GM21367 (cell line): ENCODE data around the gene TASOR2.
A peak's percentile ranks its signal among the peaks of the same experiment; 100 is the strongest.

Experiments used
- ATAC-seq: cut with Tn5 transposase; IDR thresholded peaks from one replicate; pipeline ENCODE4 v1.9.1; 2021; ENCODE audit not compliant: unreplicated experiment

The TASOR2 gene

GRCh38 chr10:5679606-5680005, 5.0 kb upstream of the TASOR2 start:
- no peak for ATAC-seq

- ATAC-seq, result no peak
Observed at GRCh38 chr10:5681930-5682329, 2.7 kb upstream of the TASOR2 start.

GRCh38 chr10:5683065-5683464, 1.6 kb upstream of the TASOR2 start:
- ATAC-seq, result no peak

- peak; percentile 42 for ATAC-seq
Observed at GRCh38 chr10:5684971-5685763, 529 bp downstream of the TASOR2 start.

- no peak for ATAC-seq
Observed at GRCh38 chr10:5685764-5686240, 1.2 kb downstream of the TASOR2 start.

- ATAC-seq, result no peak
Observed at GRCh38 chr10:5688587-5688986, 3.9 kb downstream of the TASOR2 start.

- ATAC-seq, result no peak
Observed at GRCh38 chr10:5691786-5692185, 7.1 kb downstream of the TASOR2 start.

GRCh38 chr10:5692461-5693358, 8.1 kb downstream of the TASOR2 start:
- ATAC-seq, result peak; percentile 68

GRCh38 chr10:5694573-5694972, 9.9 kb downstream of the TASOR2 start:
- no peak for ATAC-seq

- ATAC-seq, result no peak
Observed at GRCh38 chr10:5697342-5697741, 12.7 kb downstream of the TASOR2 start.

- ATAC-seq, result no peak
Observed at GRCh38 chr10:5698062-5698461, 13.4 kb downstream of the TASOR2 start.

- ATAC-seq, result no peak
Observed at GRCh38 chr10:5708356-5708755, 23.7 kb downstream of the TASOR2 start.

GRCh38 chr10:5709865-5710264, 25.2 kb downstream of the TASOR2 start:
- no peak for ATAC-seq

GRCh38 chr10:5710859-5711258, 26.2 kb downstream of the TASOR2 start:
- ATAC-seq, result no peak

GRCh38 chr10:5711642-5712041, 27.0 kb downstream of the TASOR2 start:
- no peak for ATAC-seq

GRCh38 chr10:5719546-5719945, 34.9 kb downstream of the TASOR2 start:
- ATAC-seq, result no peak

GRCh38 chr10:5720182-5720581, 35.5 kb downstream of the TASOR2 start:
- ATAC-seq, result no peak

- ATAC-seq, result no peak
Observed at GRCh38 chr10:5723692-5724091, 39.1 kb downstream of the TASOR2 start.

GRCh38 chr10:5730766-5731165, 46.1 kb downstream of the TASOR2 start:
- no peak for ATAC-seq

- no peak for ATAC-seq
Observed at GRCh38 chr10:5731559-5731958, 46.9 kb downstream of the TASOR2 start.

- no peak for ATAC-seq
Observed at GRCh38 chr10:5732141-5732540, 47.5 kb downstream of the TASOR2 start.
